NB4 (cell line): ENCODE data around the gene GALNT13.

ENCODE experiments used
- CTCF ChIP-seq: IDR thresholded peaks from one replicate; pipeline ENCODE4 v1.5.1; 2012; ENCODE audit warnings: low read depth, low read length
- MAX ChIP-seq: IDR thresholded peaks from 2 replicates; pipeline ENCODE4 v1.6.1; 2011; ENCODE audit warnings: low read depth, low read length
- MYC ChIP-seq: IDR thresholded peaks from 2 replicates; pipeline ENCODE4 v1.6.1; 2011; ENCODE audit warnings: low read depth, low read length
- POLR2A ChIP-seq: IDR thresholded peaks from 2 replicates; pipeline ENCODE4 v1.6.1; 2011; ENCODE audit warnings: mild to moderate bottlenecking; ENCODE audit not compliant: insufficient read length; ENCODE audit errors: extremely low read depth

GRCh38 chr2:153866595-153866994 is 5.1 kb upstream of the GALNT13 start:
- no peak for TF ChIP-seq CTCF
- TF ChIP-seq POLR2A, result no peak
- no peak for TF ChIP-seq MYC
- TF ChIP-seq MAX, result no peak
